Measurements from ENCODE around the gene MRPS18A.

- TF ChIP-seq ZNF324 (CRISPR knock-in tag; IDR thresholded peaks at IDR 0.05) (0 out of 2 replicates have a peak, but pooled peaks have one; percentile 45), HNRNPL (IDR thresholded peaks at IDR 0.05; ENCODE audit: low read depth, low read length) (no peak), CBX3 (IDR thresholded peaks at IDR 0.05; ENCODE audit: borderline replicate concordance in 1 of 2, low read length in 2 of 2) (peak in 1 of 2 experiments; percentile 53; a peak in 2 of 3 replicates), ZNF512 (tag; IDR thresholded peaks at IDR 0.05) (no peak; the same call in 1 of the 2 replicates), KLF16 (IDR thresholded peaks at IDR 0.05) (no peak), ILK (tag; IDR thresholded peaks at IDR 0.05; ENCODE audit: borderline replicate concordance, low read depth) (peak; percentile 64), NFIC (IDR thresholded peaks at IDR 0.05) (peak; percentile 100), GATAD2A (IDR thresholded peaks at IDR 0.05) (no peak), RCOR1 (IDR thresholded peaks at IDR 0.05; ENCODE audit: borderline replicate concordance in 1 of 2, low read depth in 2 of 2, low read length in 2 of 2) (no peak), TAF1 (IDR thresholded peaks at IDR 0.05; ENCODE audit: control insufficient read depth, extremely low read depth, insufficient read depth, low read length, severe bottlenecking) (peak; percentile 86), SIN3A (IDR thresholded peaks at IDR 0.05; ENCODE audit: borderline replicate concordance in 2 of 2, control insufficient read depth in 1 of 2, low read depth in 2 of 2, low read length in 2 of 2) (no peak)
- TF ChIP-seq, protein P1, sequence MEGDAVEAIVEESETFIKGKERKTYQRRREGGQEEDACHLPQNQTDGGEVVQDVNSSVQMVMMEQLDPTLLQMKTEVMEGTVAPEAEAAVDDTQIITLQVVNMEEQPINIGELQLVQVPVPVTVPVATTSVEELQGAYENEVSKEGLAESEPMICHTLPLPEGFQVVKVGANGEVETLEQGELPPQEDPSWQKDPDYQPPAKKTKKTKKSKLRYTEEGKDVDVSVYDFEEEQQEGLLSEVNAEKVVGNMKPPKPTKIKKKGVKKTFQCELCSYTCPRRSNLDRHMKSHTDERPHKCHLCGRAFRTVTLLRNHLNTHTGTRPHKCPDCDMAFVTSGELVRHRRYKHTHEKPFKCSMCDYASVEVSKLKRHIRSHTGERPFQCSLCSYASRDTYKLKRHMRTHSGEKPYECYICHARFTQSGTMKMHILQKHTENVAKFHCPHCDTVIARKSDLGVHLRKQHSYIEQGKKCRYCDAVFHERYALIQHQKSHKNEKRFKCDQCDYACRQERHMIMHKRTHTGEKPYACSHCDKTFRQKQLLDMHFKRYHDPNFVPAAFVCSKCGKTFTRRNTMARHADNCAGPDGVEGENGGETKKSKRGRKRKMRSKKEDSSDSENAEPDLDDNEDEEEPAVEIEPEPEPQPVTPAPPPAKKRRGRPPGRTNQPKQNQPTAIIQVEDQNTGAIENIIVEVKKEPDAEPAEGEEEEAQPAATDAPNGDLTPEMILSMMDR (IDR thresholded peaks at IDR 0.05 in 2 of 3, conservative IDR thresholded peaks at IDR 0.05 in 1 of 3; ENCODE audit: insufficient read depth in 2 of 3, low read depth in 1 of 3, low read length in 3 of 3), result no peak
- TF ChIP-seq, protein P2, sequence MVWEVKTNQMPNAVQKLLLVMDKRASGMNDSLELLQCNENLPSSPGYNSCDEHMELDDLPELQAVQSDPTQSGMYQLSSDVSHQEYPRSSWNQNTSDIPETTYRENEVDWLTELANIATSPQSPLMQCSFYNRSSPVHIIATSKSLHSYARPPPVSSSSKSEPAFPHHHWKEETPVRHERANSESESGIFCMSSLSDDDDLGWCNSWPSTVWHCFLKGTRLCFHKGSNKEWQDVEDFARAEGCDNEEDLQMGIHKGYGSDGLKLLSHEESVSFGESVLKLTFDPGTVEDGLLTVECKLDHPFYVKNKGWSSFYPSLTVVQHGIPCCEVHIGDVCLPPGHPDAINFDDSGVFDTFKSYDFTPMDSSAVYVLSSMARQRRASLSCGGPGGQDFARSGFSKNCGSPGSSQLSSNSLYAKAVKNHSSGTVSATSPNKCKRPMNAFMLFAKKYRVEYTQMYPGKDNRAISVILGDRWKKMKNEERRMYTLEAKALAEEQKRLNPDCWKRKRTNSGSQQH (CRISPR knock-in tag; IDR thresholded peaks at IDR 0.05), result peak; percentile 92
Measured at GRCh38 chr6:43627008-43627825, 60.4 kb downstream of the MRPS18A start.
